ENCODE data around the gene RAMACL.

Gene RAMACL

GRCh38 chr6:166572370-166573261 lies 13.9 kb downstream of the RAMACL start:
- DNase-seq = no peak

GRCh38 chr6:166570929-166571713 lies 15.4 kb downstream of the RAMACL start:
- no peak for DNase-seq

- DNase-seq = no peak
These were observed 17.3 kb downstream of the RAMACL start for GRCh38 chr6:166569206-166569605.

GRCh38 chr6:166567813-166568212 lies 18.7 kb downstream of the RAMACL start:
- no peak for DNase-seq

GRCh38 chr6:166567107-166567506 lies 19.4 kb downstream of the RAMACL start:
- no peak for DNase-seq

GRCh38 chr6:166566026-166567011 lies 20.2 kb downstream of the RAMACL start:
- no peak for DNase-seq

- no peak for DNase-seq
These were observed 21.2 kb downstream of the RAMACL start for GRCh38 chr6:166565084-166565967.

- DNase-seq = no peak
These were observed 22.7 kb downstream of the RAMACL start for GRCh38 chr6:166563805-166564204.

GRCh38 chr6:166563200-166563599 lies 23.3 kb downstream of the RAMACL start:
- DNase-seq = no peak

GRCh38 chr6:166562726-166563125 lies 23.8 kb downstream of the RAMACL start:
- no peak for DNase-seq

- no peak for DNase-seq
These were observed 24.6 kb downstream of the RAMACL start for GRCh38 chr6:166561771-166562359.

GRCh38 chr6:166560222-166560621 lies 26.3 kb downstream of the RAMACL start:
- no peak for DNase-seq

GRCh38 chr6:166559662-166560061 lies 26.8 kb downstream of the RAMACL start:
- no peak for DNase-seq

GRCh38 chr6:166559211-166559610 lies 27.3 kb downstream of the RAMACL start:
- no peak for DNase-seq

GRCh38 chr6:166558156-166559005 lies 28.1 kb downstream of the RAMACL start:
- DNase-seq = no peak

GRCh38 chr6:166556863-166557322 lies 29.6 kb downstream of the RAMACL start:
- peak; percentile 94 to 97 for DNase-seq

GRCh38 chr6:166556336-166556735 lies 30.1 kb downstream of the RAMACL start:
- no peak for DNase-seq

- no peak for DNase-seq
These were observed 31.4 kb downstream of the RAMACL start for GRCh38 chr6:166555086-166555485.

GRCh38 chr6:166554316-166554715 lies 32.2 kb downstream of the RAMACL start:
- DNase-seq = no peak

All from cerebellar nuclear complex (tissue), 1 donor.